H1 (cell line): ENCODE results near the gene WBP4. TPM values are rescaled to one million over a fixed set of nuclear protein-coding genes. Genes with fewer than 3 reads are reported as not detected.
A peak's percentile ranks its signal among the peaks of the same experiment; 100 is the strongest.

Experiments used
- CTCF ChIA-PET: fragments of 300-600 bp; sonication (Branson Sonifier 250); formaldehyde crosslinking; loops from one replicate; lab custom pipeline; 2021; ENCODE audit not compliant: partially characterized antibody; lab: Charles Lee
- POLR2A ChIA-PET: fragments of 300-600 bp; sonication (Branson Sonifier 250); formaldehyde crosslinking; loops from one replicate; lab custom pipeline; 2021; ENCODE audit warnings: inconsistent platforms; ENCODE audit not compliant: partially characterized antibody; lab: Charles Lee
- DNase-seq, 2 experiments: peaks; one replicate each; pipeline versions ENCODE4 v3.0.0 to v3.0.0-alpha.2; 2010 to 2022; ENCODE audit warnings: low spot score in 2 of 2, low read depth in 1 of 2, mixed read lengths in 1 of 2
- FAIRE-seq: peaks from 2 replicates; lab custom pipeline; 2011; peaks lifted over from hg19 to GRCh38; lab: Jason Lieb, UNC
- H2AFZ ChIP-seq: 2 replicates; pipeline ENCODE4 v1.8.1; 2012; ENCODE audit warnings: low read length, inconsistent platforms
- H2AK5ac ChIP-seq: 2 replicates; pipeline ENCODE4 v1.6.1; 2013; ENCODE audit warnings: low read depth, low read length
- H2BK120ac ChIP-seq: replicated peaks from 2 replicates; pipeline ENCODE3; 2013; ENCODE audit warnings: low read depth, low read length, inconsistent platforms
- H2BK12ac ChIP-seq: 2 replicates; pipeline ENCODE4 v1.6.1; 2013; ENCODE audit warnings: low read depth, low read length
- H2BK15ac ChIP-seq: 2 replicates; pipeline ENCODE4 v1.6.1; 2013; ENCODE audit warnings: low read length
- H2BK20ac ChIP-seq: 2 replicates; pipeline ENCODE4 v1.6.1; 2013; ENCODE audit warnings: low read length
- H2BK5ac ChIP-seq: 2 replicates; pipeline ENCODE4 v1.6.1; 2013; ENCODE audit warnings: low read depth, low read length
- H3K14ac ChIP-seq: 2 replicates; pipeline ENCODE4 v1.6.1; 2013; ENCODE audit warnings: inconsistent platforms; ENCODE audit not compliant: insufficient read length
- H3K18ac ChIP-seq: 2 replicates; pipeline ENCODE4 v1.6.1; 2013; ENCODE audit warnings: low read length; ENCODE audit errors: extremely low read depth
- H3K23ac ChIP-seq: 2 replicates; pipeline ENCODE4 v1.6.1; 2013; ENCODE audit warnings: inconsistent platforms; ENCODE audit not compliant: insufficient read length
- H3K23me2 ChIP-seq: 2 replicates; pipeline ENCODE4 v1.6.1; 2013; ENCODE audit warnings: low read depth, low read length
- H3K27ac ChIP-seq: 2 replicates; pipeline ENCODE4 v1.6.1; 2011; ENCODE audit warnings: low read depth, low read length, inconsistent platforms
- H3K27me3 ChIP-seq, 4 experiments: replicated peaks in 1 of 4; 1 replicate in 1 of 4; 2 replicates in 3 of 4; pipeline versions ENCODE4 v1.6.1 to v1.8.1; 2011 to 2013; ENCODE audit warnings: low read length in 3 of 4, mild to moderate bottlenecking in 3 of 4, inconsistent platforms in 2 of 4, mixed read lengths in 2 of 4, moderate library complexity in 1 of 4; ENCODE audit not compliant: control insufficient read depth in 3 of 4, insufficient read depth in 3 of 4; ENCODE audit errors: extremely low read depth in 1 of 4
- H3K36me3 ChIP-seq, 4 experiments: 2 replicates each; pipeline versions ENCODE4 v1.6.1 to v1.8.1; 2011 to 2013; ENCODE audit warnings: mild to moderate bottlenecking in 4 of 4, low read length in 3 of 4, moderate library complexity in 2 of 4, control low read depth in 1 of 4, inconsistent platforms in 1 of 4; ENCODE audit not compliant: insufficient read depth in 4 of 4, control insufficient read depth in 2 of 4
- H3K4ac ChIP-seq: replicated peaks from 2 replicates; pipeline ENCODE3; 2013; ENCODE audit warnings: low read length, low read depth, mixed read lengths, inconsistent platforms; ENCODE audit not compliant: insufficient read length
- H3K4me1 ChIP-seq, 4 experiments: replicated peaks in 1 of 4; 1 replicate in 1 of 4; 2 replicates in 3 of 4; pipeline versions ENCODE4 v1.6.1 to v1.8.1; 2011 to 2013; ENCODE audit warnings: low read length in 3 of 4, inconsistent platforms in 2 of 4, mixed read lengths in 1 of 4; ENCODE audit not compliant: insufficient read depth in 4 of 4, control insufficient read depth in 3 of 4
- H3K4me2 ChIP-seq, 2 experiments: 2 replicates each; pipeline versions ENCODE4 v1.6.1 to v1.8.1; 2011 to 2013; ENCODE audit warnings: low read depth in 2 of 2, low read length in 2 of 2, control low read depth in 1 of 2, inconsistent platforms in 1 of 2, mild to moderate bottlenecking in 1 of 2; ENCODE audit not compliant: insufficient read depth in 1 of 2
- H3K4me3 ChIP-seq, 4 experiments: fragments of 200-600, 300-600 bp in 1 of 4; sonication (generic), shearing (Covaris generic), sonication (Bioruptor Twin) in 1 of 4; 2 replicates each; pipeline versions ENCODE4 v1.5.1 to v1.8.1; 2011 to 2016; ENCODE audit warnings: low read length in 4 of 4, low read depth in 3 of 4, control low read depth in 2 of 4, inconsistent platforms in 2 of 4, mild to moderate bottlenecking in 2 of 4, mixed read lengths in 1 of 4, moderate library complexity in 1 of 4; ENCODE audit not compliant: insufficient read depth in 2 of 4; ENCODE audit errors: extremely low read depth in 1 of 4
- H3K56ac ChIP-seq: replicated peaks from 2 replicates; pipeline ENCODE3; 2013; ENCODE audit warnings: low read depth, mild to moderate bottlenecking, mixed read lengths, low read length, inconsistent platforms; ENCODE audit not compliant: insufficient read length
- H3K79me1 ChIP-seq: 2 replicates; pipeline ENCODE4 v1.6.1; 2013; ENCODE audit warnings: low read depth, low read length, control low read depth
- H3K79me2 ChIP-seq, 2 experiments: 2 replicates each; pipeline versions ENCODE4 v1.6.1 to v1.8.1; 2012 to 2013; ENCODE audit warnings: low read length in 2 of 2, mild to moderate bottlenecking in 2 of 2, inconsistent platforms in 1 of 2; ENCODE audit not compliant: insufficient read depth in 2 of 2, control insufficient read depth in 1 of 2
- H3K9ac ChIP-seq, 4 experiments: replicated peaks in 1 of 4; 1 replicate in 1 of 4; 2 replicates in 3 of 4; pipeline versions ENCODE4 v1.6.1 to v1.8.1; 2011 to 2013; ENCODE audit warnings: low read depth in 3 of 4, low read length in 3 of 4, control low read depth in 2 of 4, mild to moderate bottlenecking in 2 of 4, moderate library complexity in 2 of 4, inconsistent platforms in 1 of 4; ENCODE audit errors: extremely low read depth in 1 of 4
- H3K9me3 ChIP-seq, 2 experiments: 2 replicates each; pipeline versions ENCODE4 v1.6.1 to v1.8.1; 2012 to 2013; ENCODE audit warnings: mild to moderate bottlenecking in 2 of 2, moderate library complexity in 2 of 2, control low read depth in 1 of 2, inconsistent platforms in 1 of 2, low read depth in 1 of 2, low read length in 1 of 2, mixed read lengths in 1 of 2; ENCODE audit not compliant: insufficient read depth in 2 of 2
- H4K20me1 ChIP-seq, 2 experiments: replicated peaks in 1 of 2; 2 replicates each; pipeline versions ENCODE3 to v1.8.1; 2011 to 2013; ENCODE audit warnings: inconsistent platforms in 2 of 2, low read length in 2 of 2, mild to moderate bottlenecking in 1 of 2; ENCODE audit not compliant: insufficient read depth in 2 of 2, control insufficient read depth in 1 of 2
- H4K5ac ChIP-seq: 2 replicates; pipeline ENCODE4 v1.6.1; 2013; ENCODE audit warnings: low read length, low read depth, mixed read lengths, inconsistent platforms; ENCODE audit not compliant: insufficient read length
- H4K8ac ChIP-seq: 2 replicates; pipeline ENCODE4 v1.8.0; 2013; ENCODE audit warnings: mild to moderate bottlenecking, moderate library complexity, low read length, inconsistent platforms; ENCODE audit not compliant: insufficient read depth; ENCODE audit errors: extremely low read depth
- H4K91ac ChIP-seq: replicated peaks from 2 replicates; pipeline ENCODE3; 2013; ENCODE audit warnings: low read length, mixed read lengths, inconsistent platforms; ENCODE audit not compliant: insufficient read length
- NANOG ChIP-seq: IDR thresholded peaks from 2 replicates; pipeline ENCODE4 v1.6.1; 2011; ENCODE audit warnings: low read length, low read depth, mild to moderate bottlenecking, inconsistent platforms; ENCODE audit not compliant: insufficient read depth, poor library complexity, severe bottlenecking
- WGBS, 2 experiments: shearing (Covaris generic) in 1 of 2; methylation state at CpG; one replicate each; pipeline versions ENCODE4 v1.1.6 to v1.1.7; 2013 to 2015; ENCODE audit warnings: low lambda C conversion rate in 2 of 2, mixed read lengths in 2 of 2, inconsistent platforms in 1 of 2, low coverage in 1 of 2, missing lambda C conversion rate in 1 of 2; ENCODE audit not compliant: insufficient replicate concordance in 2 of 2, insufficient coverage in 1 of 2, insufficient read length in 1 of 2; ENCODE audit errors: extremely low coverage in 1 of 2, missing lambda C conversion rate in 1 of 2; 5-methylcytosine and 5-hydroxymethylcytosine counted together
- polyA plus RNA-seq, 7 experiments: library from polyadenylated mRNA; depleted of rRNA in 3 of 7; stranded (reverse) in 5 of 7; unstranded in 2 of 7; fragments of >200 nt in 5 of 7; fragments of 200-250 nt in 2 of 7; gene quantifications; 1 replicate in 5 of 7; 2 replicates in 1 of 7; 4 replicates in 1 of 7; pipeline versions ENCODE4 v1.2.1 to v1.2.3, GENCODE V29; 2011 to 2013; ENCODE audit warnings: missing spikeins in 2 of 7, mixed read lengths in 2 of 7
- total RNA-seq: library from RNA; stranded (reverse); fragmentation: NEBNext Ultra II Directional; extraction: Animal tissue kit (Norgen Biotek cat#: 25700); gene quantifications from 2 replicates; pipeline ENCODE4 v1.2.1, GENCODE V29; 2021
- TF ChIP-seq, protein P1 (sequence below): IDR thresholded peaks from 2 replicates; pipeline ENCODE4 v1.6.1; 2011; ENCODE audit warnings: low read length, improper control_type of control experiment

Gene WBP4
- total and polyA plus RNA-seq, 2 of the 8 experiments (the other 6 are each of a cell fraction or from before 2014, with no cell fraction given) = 3.0 to 10.0 TPM

DNA sequence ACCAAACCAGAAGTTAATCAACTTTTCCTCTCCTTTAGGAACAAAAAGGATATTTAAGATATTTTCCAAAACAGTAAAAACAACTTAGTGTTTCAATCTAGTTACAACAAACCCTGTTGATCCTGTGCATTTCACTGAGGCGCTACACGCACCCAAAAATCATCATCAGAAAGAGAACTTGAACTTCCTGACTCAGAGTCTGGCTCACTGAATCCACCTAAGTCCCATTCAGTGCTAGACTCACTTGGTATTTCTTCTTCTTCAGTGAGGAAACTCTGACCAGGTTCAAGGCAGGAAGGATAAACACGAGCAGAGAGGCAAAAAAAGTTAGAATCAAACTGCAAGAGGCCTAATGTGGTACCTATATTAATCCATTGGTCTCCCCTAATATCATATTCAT, 69.0 kb downstream of the WBP4 start:
- peaks cover 3 to 11% (median 8%) of the 10 kb centered on the region in 4 experiments; a peak in 5 of 7 replicates for H3K4me1 ChIP-seq
- H3K14ac ChIP-seq = no peak overlapping the region
- no peak overlapping the region for H4K8ac ChIP-seq
- H4K20me1 ChIP-seq = peaks cover 0 to 10% of the 10 kb centered on the region in 2 experiments
- H3K9me3 ChIP-seq = no peaks in the 10 kb centered on the region
- DNase-seq (no peak), FAIRE-seq (no peak)
- no peak overlapping the region for H2BK12ac ChIP-seq
- TF ChIP-seq, protein P1, sequence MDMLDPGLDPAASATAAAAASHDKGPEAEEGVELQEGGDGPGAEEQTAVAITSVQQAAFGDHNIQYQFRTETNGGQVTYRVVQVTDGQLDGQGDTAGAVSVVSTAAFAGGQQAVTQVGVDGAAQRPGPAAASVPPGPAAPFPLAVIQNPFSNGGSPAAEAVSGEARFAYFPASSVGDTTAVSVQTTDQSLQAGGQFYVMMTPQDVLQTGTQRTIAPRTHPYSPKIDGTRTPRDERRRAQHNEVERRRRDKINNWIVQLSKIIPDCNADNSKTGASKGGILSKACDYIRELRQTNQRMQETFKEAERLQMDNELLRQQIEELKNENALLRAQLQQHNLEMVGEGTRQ = no peak
- no peak for TF ChIP-seq NANOG
- no peak overlapping the region for H2BK120ac ChIP-seq
- ChIA-PET POLR2A (no interaction called here), CTCF (no interaction called here)
- H2BK15ac ChIP-seq = no peak overlapping the region
- no peak overlapping the region for H2AK5ac ChIP-seq
- H4K91ac ChIP-seq = no peak overlapping the region
- no peak overlapping the region for H2AFZ ChIP-seq
- no peak overlapping the region for H3K4ac ChIP-seq
- peaks cover 0 to 3% (median 0%) of the 10 kb centered on the region in 4 experiments; a peak in 2 of 8 replicates for H3K36me3 ChIP-seq
- no peak overlapping the region for H3K27ac ChIP-seq
- peaks cover 7% of the 10 kb centered on the region; the same call in 1 of the 2 replicates for H3K79me1 ChIP-seq
- no peak overlapping the region for H3K56ac ChIP-seq
- peak overlapping the region in 1 of 4 experiments; percentile 38; a peak in 2 of 8 replicates for H3K4me3 ChIP-seq
- H4K5ac ChIP-seq = no peak overlapping the region
- no peak overlapping the region for H2BK5ac ChIP-seq
- no peaks in the 10 kb centered on the region for H3K27me3 ChIP-seq
- peak overlapping the region; percentile 58 to 90 for H3K4me2 ChIP-seq
- peaks cover 10% of the 10 kb centered on the region; the same call in 1 of the 2 replicates for H3K23me2 ChIP-seq
- H2BK20ac ChIP-seq = no peak overlapping the region
- peaks cover 4 to 39% of the 10 kb centered on the region in 2 experiments; a peak in 3 of 4 replicates for H3K79me2 ChIP-seq
- no peak overlapping the region for H3K18ac ChIP-seq
- H3K23ac ChIP-seq = no peak overlapping the region
- no peak overlapping the region; a peak in 1 of 7 replicates for H3K9ac ChIP-seq
- 93% methylated on average over 3 of the region's 3 CpGs; no CpG with 5 or more reads in 1 of the 2 experiments for WGBS, 2 experiments
